NT2/D1 (cell line): ENCODE data around the gene ADH1B.

ENCODE experiments used
- YY1 ChIP-seq: IDR thresholded peaks from 2 replicates; pipeline ENCODE4 v1.6.1; 2011; ENCODE audit not compliant: insufficient read length, insufficient read depth
- ZNF274 ChIP-seq: IDR thresholded peaks from 2 replicates; pipeline ENCODE4 v1.6.1; 2011; ENCODE audit warnings: mild to moderate bottlenecking, low read depth, low read length

- no peak for TF ChIP-seq YY1
- TF ChIP-seq ZNF274, result no peak
Measured at GRCh38 chr4:99275885-99276284, 45.3 kb downstream of the ADH1B start.
